IgD-negative memory B cell (primary cell): ENCODE measurements around the gene CERS5. TPM values are rescaled to one million over a fixed set of nuclear protein-coding genes. Genes with fewer than 3 reads are reported as not detected.

Experiments
- H3K27ac Mint-ChIP-seq, 3 donors: one replicate each; pipeline ENCODE4 v1.8.0; 2020 to 2022; ENCODE audit warnings: mild to moderate bottlenecking in 3 of 3, mixed read lengths in 3 of 3, moderate library complexity in 1 of 3
- H3K27me3 Mint-ChIP-seq: one replicate; pipeline ENCODE4 v1.8.0; 2021; ENCODE audit warnings: mixed read lengths
- H3K36me3 Mint-ChIP-seq: one replicate; pipeline ENCODE4 v1.8.0; 2020; ENCODE audit warnings: mild to moderate bottlenecking, mixed read lengths
- H3K4me1 Mint-ChIP-seq, 3 donors: one replicate each; pipeline ENCODE4 v1.8.0; 2020 to 2022; ENCODE audit warnings: mixed read lengths in 3 of 3, mild to moderate bottlenecking in 1 of 3
- H3K4me3 Mint-ChIP-seq, 4 donors: one replicate each; pipeline ENCODE4 v1.8.0; 2020 to 2022; ENCODE audit warnings: mild to moderate bottlenecking in 4 of 4, mixed read lengths in 4 of 4, moderate library complexity in 3 of 4
- H3K9me3 Mint-ChIP-seq, 3 donors: one replicate each; pipeline ENCODE4 v1.8.0; 2020 to 2021; ENCODE audit warnings: mixed read lengths in 3 of 3, mild to moderate bottlenecking in 1 of 3
- polyA plus RNA-seq: library from polyadenylated mRNA; unstranded; fragments of 300-500 nt; fragmentation: Illumina TruSeq; gene quantifications from one replicate; pipeline ENCODE4 v1.2.3, GENCODE V29; 2021

CERS5 gene
- polyA plus RNA-seq, 1 donor from 2014 or later, result 30.7 TPM

DNA sequence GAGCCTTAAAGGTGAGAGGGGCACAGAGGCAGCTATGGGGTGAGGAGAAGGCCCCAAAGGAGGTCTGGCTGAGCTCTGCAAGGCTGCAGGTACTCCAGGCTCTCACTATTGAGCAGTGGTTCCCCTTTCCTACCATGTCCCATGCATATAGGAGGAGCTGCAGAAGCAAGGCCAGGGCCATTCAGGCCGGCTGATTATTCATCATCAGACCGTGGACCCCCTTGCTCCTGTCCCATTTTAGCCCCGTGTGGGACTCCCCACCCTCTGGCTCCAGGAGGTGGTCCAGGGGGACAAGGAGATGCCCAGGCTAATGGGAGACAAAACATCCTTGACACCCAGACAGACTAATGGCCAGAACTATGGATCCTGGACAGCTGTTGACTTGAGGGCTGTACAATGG is 60.3 kb downstream of the CERS5 start:
- Mint-ChIP-seq H3K9me3 (no peaks in the 10 kb centered on the region), H3K4me3 (peak overlapping the region in 1 of 4 donors; percentile 34), H3K27me3 (no peaks in the 10 kb centered on the region), H3K27ac (peak overlapping the region in 2 of 3 donors; percentile 36 to 69), H3K4me1 (peaks cover 17 to 22% (median 17%) of the 10 kb centered on the region in 3 donors), H3K36me3 (peaks cover 1% of the 10 kb centered on the region)

DNA sequence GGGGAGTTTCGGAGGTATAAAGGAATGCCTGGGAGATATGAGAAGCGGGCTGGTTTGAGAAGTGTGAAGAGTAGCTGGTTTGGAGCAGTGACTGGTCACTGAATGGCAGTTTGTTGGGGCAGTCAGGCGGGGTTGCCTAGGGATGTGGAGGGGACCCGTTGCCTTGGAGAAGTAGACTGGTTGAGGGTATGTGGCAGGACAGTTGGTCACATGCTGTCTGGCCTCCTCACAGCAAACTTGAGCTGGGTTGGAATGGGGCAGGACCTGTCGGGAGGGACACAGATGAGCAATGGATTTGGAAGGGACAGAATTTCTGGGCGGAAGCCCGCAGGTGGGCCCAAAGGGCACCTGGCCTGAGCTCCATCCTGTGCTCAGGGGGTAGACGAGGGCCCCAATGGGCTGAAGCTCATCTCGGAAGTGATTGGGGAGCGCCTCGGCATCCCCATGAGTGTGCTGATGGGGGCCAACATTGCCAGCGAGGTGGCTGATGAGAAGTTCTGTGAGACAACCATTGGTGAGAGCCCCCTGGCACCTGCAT is 61.2 kb downstream of the CERS5 start:
- peaks cover 1% of the 10 kb centered on the region for H3K36me3 Mint-ChIP-seq
- H3K4me3 Mint-ChIP-seq, result no peak overlapping the region
- peaks cover 11 to 19% (median 15%) of the 10 kb centered on the region in 3 donors for H3K4me1 Mint-ChIP-seq

DNA sequence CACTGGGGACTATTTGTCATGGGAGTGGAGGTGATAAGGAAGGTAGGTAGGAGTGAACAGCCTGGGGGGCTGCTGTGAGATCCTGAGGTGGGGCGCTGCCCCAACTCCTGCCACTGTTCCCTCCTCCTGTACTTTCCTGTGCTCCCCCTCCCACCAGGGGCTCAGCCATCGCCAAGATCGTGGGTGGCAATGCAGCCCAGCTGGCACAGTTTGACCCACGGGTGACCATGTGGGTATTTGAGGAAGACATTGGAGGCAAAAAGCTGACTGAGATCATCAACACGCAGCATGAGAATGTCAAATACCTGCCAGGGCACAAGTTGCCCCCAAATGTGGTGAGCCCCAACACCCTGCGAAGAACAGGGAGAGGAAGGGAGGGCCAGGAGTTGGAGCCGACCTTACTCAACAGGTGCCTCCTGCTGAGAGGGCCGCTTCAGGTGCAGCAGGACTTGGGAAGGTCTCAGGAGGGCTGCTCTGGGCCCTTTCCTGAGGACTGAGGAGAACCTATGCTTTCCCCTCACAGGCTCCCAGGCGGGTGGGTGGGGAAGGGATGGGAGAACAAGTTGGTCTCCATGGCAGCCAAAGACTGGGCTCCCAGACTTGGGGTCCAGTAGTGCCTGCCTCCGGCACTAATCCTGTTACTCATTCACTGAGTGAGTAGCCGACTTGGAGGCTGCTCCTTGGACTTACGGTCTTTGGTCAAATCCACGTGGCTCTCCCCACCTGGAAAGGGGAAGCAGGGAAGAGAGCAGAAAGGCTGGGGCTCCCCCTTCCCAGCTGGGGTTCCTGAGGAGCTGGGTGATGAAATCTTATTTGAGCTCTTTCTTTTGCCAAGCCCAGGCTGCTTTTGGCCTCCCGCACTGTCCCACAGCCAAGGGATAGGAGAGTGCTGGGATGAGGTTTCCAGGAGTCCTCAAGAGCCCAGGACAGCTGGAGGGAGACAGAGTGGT is 62.5 kb downstream of the CERS5 start:
- H3K27ac Mint-ChIP-seq, result peak overlapping the region in 1 of 3 donors; percentile 64

More for the DNA sequence above, 61.2 kb downstream of the CERS5 start:
- Mint-ChIP-seq H3K9me3 (no peaks in the 10 kb centered on the region), H3K27me3 (no peaks in the 10 kb centered on the region), H3K27ac (peak overlapping the region in 2 of 3 donors; percentile 14 to 53)

DNA sequence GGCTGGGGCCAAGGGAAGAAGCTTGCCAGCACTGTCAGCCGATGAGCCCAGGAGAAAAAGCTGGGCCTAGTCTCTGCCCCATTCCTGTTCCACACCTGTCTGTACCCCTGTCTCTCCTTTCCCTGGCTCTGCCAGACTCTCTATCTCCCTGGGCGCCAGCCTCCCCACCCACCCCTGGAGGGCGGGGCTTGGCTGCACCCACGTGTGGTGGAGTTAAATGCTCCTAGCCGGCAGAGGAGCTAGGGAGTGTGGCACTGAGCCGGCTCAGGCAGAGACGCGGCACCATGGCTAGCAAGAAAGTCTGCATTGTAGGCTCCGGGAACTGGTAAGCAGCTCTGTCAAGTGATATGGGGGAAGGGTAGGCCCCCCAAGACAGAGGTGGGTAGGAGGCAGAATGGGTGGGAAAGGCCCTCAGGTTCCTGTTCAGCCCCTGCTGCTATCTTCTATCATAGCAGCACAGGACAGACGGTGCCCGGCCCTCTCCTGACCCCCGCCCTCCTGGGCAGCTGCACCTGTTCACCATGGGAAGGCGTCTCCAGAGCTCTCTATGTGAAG is 63.3 kb downstream of the CERS5 start, which contains the start of gene GPD1:
Gene GPD1, plus strand, starts transcription at position 242 of the 555 bp plus-strand sequence. Its CDS starts 43 bp downstream, at position 285.
- Mint-ChIP-seq H3K4me1 (peaks cover 4 to 11% (median 6%) of the 10 kb centered on the region in 3 donors), H3K4me3 (no peak within 1 kb of the TSS), H3K9me3 (no peaks in the 10 kb centered on the region), H3K27ac (peak within 1 kb of the TSS in 2 of 3 donors; percentile 64), H3K36me3 (peaks cover 1% of the 10 kb centered on the region), H3K27me3 (no peaks in the 10 kb centered on the region)

More for the DNA sequence above, 62.5 kb downstream of the CERS5 start:
- Mint-ChIP-seq H3K4me1 (peaks cover 4 to 11% (median 6%) of the 10 kb centered on the region in 3 donors), H3K36me3 (peaks cover 1% of the 10 kb centered on the region), H3K4me3 (no peak overlapping the region), H3K9me3 (no peaks in the 10 kb centered on the region), H3K27me3 (no peaks in the 10 kb centered on the region)

DNA sequence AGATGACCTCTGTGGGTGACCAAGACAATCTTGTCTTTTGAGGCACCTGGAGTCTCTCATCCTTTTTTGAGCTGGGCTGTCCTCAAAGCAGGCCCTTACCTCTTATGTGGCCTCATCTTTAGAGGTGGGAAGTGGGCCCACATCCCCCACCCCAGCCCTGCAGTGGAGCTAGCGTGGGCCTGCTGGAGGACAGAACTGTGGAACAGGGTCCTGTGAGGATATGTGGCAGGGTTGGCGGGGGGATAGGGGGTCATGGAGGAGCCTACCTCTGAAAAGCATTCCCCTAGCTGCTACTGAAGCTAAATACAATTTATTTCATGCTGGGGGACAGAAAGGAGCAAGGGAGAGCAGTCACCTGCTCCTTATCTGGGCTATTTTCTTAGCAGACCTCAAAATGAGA is 63.8 kb downstream of the CERS5 start:
- no peaks in the 10 kb centered on the region for H3K27me3 Mint-ChIP-seq
- peak overlapping the region in 1 of 3 donors; percentile 64 for H3K27ac Mint-ChIP-seq
- H3K4me3 Mint-ChIP-seq, result no peak overlapping the region
- H3K36me3 Mint-ChIP-seq, result peaks cover 1% of the 10 kb centered on the region
- no peaks in the 10 kb centered on the region for H3K9me3 Mint-ChIP-seq
- H3K4me1 Mint-ChIP-seq, result peaks cover under 1 to 6% (median 3%) of the 10 kb centered on the region in 3 donors

DNA sequence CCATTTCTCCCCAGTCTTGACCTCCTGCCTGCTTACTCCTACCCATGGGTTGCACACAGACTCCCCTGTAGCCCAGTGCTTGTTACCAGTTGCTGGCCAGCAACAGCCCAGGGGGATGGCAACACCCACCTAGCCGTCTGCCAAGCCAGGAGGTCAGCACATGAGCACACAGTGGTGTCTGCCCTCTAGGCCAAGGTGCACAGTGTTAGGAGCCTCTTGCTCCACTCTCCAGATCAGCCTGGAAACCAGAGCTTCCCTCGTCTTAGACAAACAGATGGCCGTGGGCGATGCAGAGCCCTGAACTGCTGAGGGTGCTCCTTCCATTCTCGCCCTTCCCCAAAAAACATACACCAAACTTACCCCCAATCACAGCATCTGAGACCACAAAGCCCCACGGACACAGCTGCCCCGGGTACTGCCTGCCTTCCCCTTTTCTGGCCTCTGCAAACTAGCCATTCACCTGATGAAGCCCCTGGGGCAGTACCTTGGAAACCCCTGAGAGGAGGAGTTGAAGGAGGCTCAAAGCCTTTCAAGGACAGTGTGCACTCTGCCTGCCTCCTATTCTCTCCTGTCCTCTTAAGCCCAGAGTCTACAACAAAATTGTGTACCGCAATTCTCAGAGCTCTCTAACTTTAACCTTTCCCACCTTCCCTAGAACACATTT is 64.4 kb downstream of the CERS5 start:
- H3K9me3 Mint-ChIP-seq, result no peaks in the 10 kb centered on the region
- H3K4me3 Mint-ChIP-seq, result no peak overlapping the region
- H3K27ac Mint-ChIP-seq, result peak overlapping the region in 1 of 3 donors; percentile 64
- H3K27me3 Mint-ChIP-seq, result no peaks in the 10 kb centered on the region
- H3K36me3 Mint-ChIP-seq, result peaks cover 5% of the 10 kb centered on the region
- H3K4me1 Mint-ChIP-seq, result peaks cover 0 to 4% (median 2%) of the 10 kb centered on the region in 3 donors

DNA sequence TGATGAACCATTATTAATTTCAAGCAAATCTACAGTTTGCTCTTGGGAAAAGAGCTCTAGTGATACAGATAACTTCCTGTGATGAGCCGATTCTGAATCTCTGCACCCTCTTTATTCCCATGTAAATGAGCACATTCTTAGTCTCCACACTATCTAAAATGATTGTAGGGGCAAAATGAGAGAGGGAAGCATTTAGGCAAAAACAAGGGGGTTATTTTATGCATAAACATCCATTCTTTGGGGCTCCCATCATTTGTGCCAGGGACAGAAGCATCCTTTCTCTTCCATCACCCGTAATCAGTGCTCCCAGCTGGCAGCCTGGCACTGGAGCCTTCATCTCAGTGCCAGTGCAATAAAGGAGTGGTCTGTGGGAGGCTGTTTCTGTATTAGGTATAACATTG is 65.0 kb downstream of the CERS5 start:
- no peak overlapping the region for H3K4me3 Mint-ChIP-seq
- H3K27me3 Mint-ChIP-seq, result no peaks in the 10 kb centered on the region
- no peaks in the 10 kb centered on the region for H3K9me3 Mint-ChIP-seq
- H3K27ac Mint-ChIP-seq, result peak overlapping the region in 1 of 3 donors; percentile 64
- peaks cover 5% of the 10 kb centered on the region for H3K36me3 Mint-ChIP-seq
- H3K4me1 Mint-ChIP-seq, result peaks cover 0 to 3% (median 2%) of the 10 kb centered on the region in 3 donors

DNA sequence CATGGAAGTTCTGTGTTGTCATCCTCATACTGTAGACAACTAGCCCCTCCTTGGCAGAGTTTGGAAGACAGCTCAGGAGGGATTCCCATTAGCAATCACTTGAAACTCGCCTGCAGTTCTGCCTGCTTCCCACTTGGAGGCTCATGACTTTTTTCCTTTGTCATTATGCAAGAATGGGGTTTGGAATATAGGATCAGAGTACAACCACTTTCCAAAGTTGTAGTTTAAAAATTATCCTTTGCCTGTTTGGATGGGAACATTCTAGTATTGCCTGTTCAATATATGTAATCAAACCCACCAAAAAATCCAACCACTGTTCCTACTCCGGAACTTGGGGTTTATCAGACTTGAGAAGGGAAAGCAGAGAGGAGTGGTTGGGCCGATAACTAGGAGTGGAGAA is 65.5 kb downstream of the CERS5 start:
- Mint-ChIP-seq H3K27me3 (no peaks in the 10 kb centered on the region), H3K4me3 (no peak overlapping the region), H3K9me3 (no peaks in the 10 kb centered on the region), H3K36me3 (peaks cover 8% of the 10 kb centered on the region), H3K4me1 (peaks cover 0 to 2% (median 2%) of the 10 kb centered on the region in 3 donors), H3K27ac (no peak overlapping the region)

DNA sequence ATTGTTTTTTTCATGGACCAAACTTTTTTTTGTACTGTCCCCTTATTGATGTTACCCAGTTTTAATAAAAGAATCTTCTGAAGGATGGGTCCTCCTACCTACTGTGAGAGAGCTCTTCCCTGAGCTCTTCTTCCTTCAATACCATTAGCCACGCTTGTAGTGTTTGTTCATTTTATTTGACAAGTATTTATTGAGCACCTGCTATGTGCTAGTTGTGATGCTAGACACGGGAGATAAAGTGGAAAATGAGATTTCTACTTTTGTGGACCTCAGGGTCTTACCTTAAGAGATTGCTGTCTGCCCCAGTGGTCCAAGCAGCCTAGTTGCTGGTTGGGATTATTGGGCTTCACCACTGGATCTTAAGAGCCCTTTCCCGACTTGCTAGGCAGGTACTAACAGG is 66.6 kb downstream of the CERS5 start:
- peaks cover 6% of the 10 kb centered on the region for H3K36me3 Mint-ChIP-seq
- H3K27me3 Mint-ChIP-seq, result no peaks in the 10 kb centered on the region
- peaks cover 0 to 2% (median 0%) of the 10 kb centered on the region in 3 donors for H3K4me1 Mint-ChIP-seq
- H3K4me3 Mint-ChIP-seq, result no peak overlapping the region
- peak overlapping the region in 1 of 3 donors; percentile 82 for H3K27ac Mint-ChIP-seq
- no peaks in the 10 kb centered on the region for H3K9me3 Mint-ChIP-seq

DNA sequence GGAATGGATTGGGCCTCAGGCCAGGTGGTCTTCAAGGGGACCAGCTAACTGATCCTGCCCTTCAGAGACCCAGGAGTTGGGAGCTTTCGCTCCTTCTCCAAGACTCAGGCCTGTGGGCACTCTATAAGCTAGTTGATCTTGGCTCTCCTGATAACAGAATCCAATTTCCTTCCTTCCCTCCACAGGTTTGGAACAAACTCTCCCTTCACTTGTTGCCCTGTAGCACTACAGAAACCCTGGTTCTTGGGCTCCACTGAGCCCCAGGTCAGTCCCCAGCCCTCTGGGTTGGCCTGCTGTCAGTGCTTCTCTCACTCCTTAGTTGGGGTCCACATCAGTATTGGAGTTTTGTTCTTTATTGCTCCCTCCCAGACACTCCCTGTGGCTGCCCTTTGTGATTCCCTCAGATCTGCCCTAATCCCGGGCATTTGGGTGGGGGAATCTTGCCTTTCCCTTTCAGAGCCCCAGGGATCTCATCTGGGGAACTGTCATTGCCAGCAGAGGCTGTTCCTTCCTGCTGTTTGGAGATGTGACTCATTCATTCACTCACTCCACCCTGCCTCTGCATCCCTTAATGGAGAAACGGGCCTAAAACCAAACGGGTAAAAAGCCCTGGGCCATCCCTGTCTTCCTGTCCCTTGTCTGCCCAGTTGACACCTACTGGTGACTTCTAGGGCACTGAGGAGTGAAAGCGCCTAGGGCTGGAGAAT is 67.7 kb downstream of the CERS5 start:
- Mint-ChIP-seq H3K4me1 (peaks cover 0 to 2% (median 0%) of the 10 kb centered on the region in 3 donors), H3K27me3 (no peaks in the 10 kb centered on the region), H3K4me3 (no peak overlapping the region), H3K27ac (no peak overlapping the region), H3K36me3 (peaks cover 6% of the 10 kb centered on the region), H3K9me3 (no peaks in the 10 kb centered on the region)

DNA sequence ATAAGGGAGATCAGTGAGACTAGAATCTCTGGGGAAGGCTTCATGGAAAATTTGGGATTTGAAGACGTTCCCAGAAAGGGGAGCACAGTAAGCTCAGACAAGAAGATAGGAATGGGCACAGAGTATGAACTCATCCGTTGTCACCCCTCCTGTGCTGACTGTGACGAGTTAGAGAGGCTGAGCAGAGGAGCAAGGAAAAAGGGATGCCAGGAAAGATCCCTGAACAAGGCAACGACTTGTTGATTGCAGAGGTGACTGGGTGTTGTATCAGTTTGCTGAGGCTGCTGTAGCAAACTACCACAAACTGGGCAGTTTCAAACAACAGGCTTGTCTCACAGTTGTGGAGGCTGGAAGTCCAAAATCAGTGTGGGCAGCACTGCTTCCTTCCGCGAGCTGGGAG is 69.2 kb downstream of the CERS5 start:
- Mint-ChIP-seq H3K36me3 (peaks cover 6% of the 10 kb centered on the region), H3K4me1 (peaks cover 0 to 2% (median 0%) of the 10 kb centered on the region in 3 donors), H3K27ac (no peak overlapping the region), H3K9me3 (no peaks in the 10 kb centered on the region), H3K4me3 (no peak overlapping the region), H3K27me3 (no peaks in the 10 kb centered on the region)

DNA sequence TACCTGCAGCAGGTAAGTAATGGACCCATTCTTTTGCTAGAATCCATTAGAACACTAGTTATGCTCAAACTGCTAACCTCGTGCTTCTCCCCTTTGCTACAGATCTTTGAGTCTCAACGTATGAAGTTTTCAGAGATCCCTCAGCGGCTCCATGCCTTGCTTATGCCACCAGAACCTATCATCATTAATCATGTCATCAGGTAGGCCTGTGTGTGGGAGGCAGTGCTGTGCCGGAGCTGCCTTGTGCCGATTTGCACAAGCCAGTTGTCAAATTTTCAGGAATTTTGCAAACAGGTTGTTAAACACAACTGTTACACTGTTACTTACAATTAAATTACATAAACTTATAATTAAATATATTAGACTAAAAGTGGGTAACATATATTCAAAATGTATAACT is 76.8 kb downstream of the CERS5 start:
- Mint-ChIP-seq H3K9me3 (no peaks in the 10 kb centered on the region), H3K27ac (no peak overlapping the region), H3K36me3 (peaks cover 1% of the 10 kb centered on the region), H3K4me3 (no peak overlapping the region), H3K4me1 (peaks cover 14 to 18% (median 16%) of the 10 kb centered on the region in 3 donors), H3K27me3 (no peaks in the 10 kb centered on the region)

DNA sequence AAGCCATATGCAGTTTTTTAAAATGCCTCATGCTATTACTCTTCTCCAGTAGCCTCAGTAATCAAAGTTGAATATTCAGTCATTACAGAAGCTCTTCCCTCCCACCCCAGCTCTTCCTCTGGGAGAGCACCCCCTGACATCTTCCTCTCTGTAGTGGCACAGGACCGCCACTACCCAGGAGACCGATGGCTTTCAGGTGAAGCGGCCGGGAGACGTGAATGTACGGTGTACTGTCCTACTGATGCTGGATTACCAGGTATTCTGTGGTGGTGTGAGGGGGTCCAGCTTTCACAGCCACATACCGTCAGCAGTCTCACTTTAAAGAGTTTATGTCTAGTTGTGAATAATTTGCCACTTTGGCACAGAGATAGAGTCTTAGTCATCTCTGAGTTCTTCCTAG is 77.4 kb downstream of the CERS5 start:
- H3K4me3 Mint-ChIP-seq, result no peak overlapping the region
- no peak overlapping the region for H3K27ac Mint-ChIP-seq
- peaks cover 18 to 19% (median 18%) of the 10 kb centered on the region in 3 donors for H3K4me1 Mint-ChIP-seq
- peaks cover 1% of the 10 kb centered on the region for H3K36me3 Mint-ChIP-seq
- H3K27me3 Mint-ChIP-seq, result no peaks in the 10 kb centered on the region
- H3K9me3 Mint-ChIP-seq, result no peaks in the 10 kb centered on the region
